Liver (tissue), 9 donors: ENCODE data around the gene ECHDC3. TPM values are rescaled to one million over a fixed set of nuclear protein-coding genes. Genes with fewer than 3 reads are reported as not detected.

Experiments
- DNase-seq: peaks from one replicate; pipeline ENCODE4 v3.0.0-alpha.2; 2017; ENCODE audit warnings: low spot score
- H3K27ac ChIP-seq, 2 donors: one replicate each; pipeline ENCODE4 v1.7.0; 2013; ENCODE audit warnings: inconsistent platforms in 2 of 2, low read length in 2 of 2, control low read depth in 1 of 2, low read depth in 1 of 2, mild to moderate bottlenecking in 1 of 2
- H3K27me3 ChIP-seq, 4 donors: one replicate each; pipeline versions ENCODE4 v1.6.1 to v1.7.0; 2013; ENCODE audit warnings: low read length in 3 of 4, inconsistent platforms in 1 of 4, mild to moderate bottlenecking in 1 of 4, moderate library complexity in 1 of 4; ENCODE audit not compliant: control insufficient read depth in 4 of 4, insufficient read depth in 4 of 4
- H3K36me3 ChIP-seq, 4 donors: one replicate each; pipeline versions ENCODE4 v1.6.1 to v1.7.0; 2013; ENCODE audit warnings: low read length in 3 of 4, mild to moderate bottlenecking in 3 of 4, low read depth in 1 of 4, moderate library complexity in 1 of 4; ENCODE audit not compliant: control insufficient read depth in 4 of 4, insufficient read depth in 3 of 4
- H3K4me1 ChIP-seq, 4 donors: one replicate each; pipeline versions ENCODE4 v1.6.1 to v1.7.0; 2013; ENCODE audit warnings: low read length in 3 of 4, mild to moderate bottlenecking in 3 of 4, moderate library complexity in 1 of 4; ENCODE audit not compliant: control insufficient read depth in 4 of 4, insufficient read depth in 4 of 4
- H3K4me3 ChIP-seq, 3 donors: one replicate each; pipeline versions ENCODE4 v1.6.1 to v1.7.0; 2013; ENCODE audit warnings: low read length in 3 of 3, control low read depth in 1 of 3, low read depth in 1 of 3, mild to moderate bottlenecking in 1 of 3
- H3K9ac ChIP-seq, 2 donors: one replicate each; pipeline ENCODE4 v1.7.0; 2013; ENCODE audit warnings: low read length in 2 of 2, mild to moderate bottlenecking in 2 of 2, moderate library complexity in 2 of 2, control low read depth in 1 of 2, low read depth in 1 of 2
- H3K9me3 ChIP-seq, 4 donors: one replicate each; pipeline versions ENCODE4 v1.6.1 to v1.7.0; 2013; ENCODE audit warnings: low read length in 3 of 4; ENCODE audit not compliant: control insufficient read depth in 4 of 4
- ATF3 ChIP-seq: IDR thresholded peaks from 2 replicates; pipeline ENCODE4 v1.6.1; 2016; ENCODE audit warnings: antibody characterized with exemption
- CTCF ChIP-seq: fragments of 150-350 bp; IDR thresholded peaks from 2 replicates; pipeline ENCODE4 v1.5.1; 2017; ENCODE audit warnings: improper control_type of control experiment, low read depth, low read length; ENCODE audit not compliant: missing input control
- FOXA1 ChIP-seq: IDR thresholded peaks from 2 replicates; pipeline ENCODE4 v1.6.1; 2016; ENCODE audit warnings: antibody characterized with exemption
- FOXA2 ChIP-seq: IDR thresholded peaks from 2 replicates; pipeline ENCODE4 v1.6.1; 2016; ENCODE audit warnings: antibody characterized with exemption
- GABPA ChIP-seq, 2 donors: IDR thresholded peaks in 1 of 2; conservative IDR thresholded peaks in 1 of 2; 2 replicates each; pipeline ENCODE4 v1.6.1; 2016; ENCODE audit warnings: antibody characterized with exemption in 2 of 2, mild to moderate bottlenecking in 1 of 2, moderate library complexity in 1 of 2
- HNF4A ChIP-seq, 2 donors: conservative IDR thresholded peaks; 2 replicates each; pipeline ENCODE4 v1.6.1; 2016; ENCODE audit warnings: antibody characterized with exemption in 2 of 2, mild to moderate bottlenecking in 2 of 2
- HNF4G ChIP-seq: IDR thresholded peaks from 2 replicates; pipeline ENCODE4 v1.6.1; 2016; ENCODE audit warnings: antibody characterized with exemption
- JUND ChIP-seq, 2 donors: IDR thresholded peaks; 2 replicates each; pipeline ENCODE4 v1.6.1; 2016; ENCODE audit warnings: antibody characterized with exemption in 2 of 2
- MAX ChIP-seq: IDR thresholded peaks from 2 replicates; pipeline ENCODE4 v1.6.1; 2016; ENCODE audit warnings: antibody characterized with exemption
- NR2F2 ChIP-seq: IDR thresholded peaks from 2 replicates; pipeline ENCODE4 v1.6.1; 2016; ENCODE audit warnings: antibody characterized with exemption
- RAD21 ChIP-seq, 2 donors: IDR thresholded peaks; 2 replicates each; pipeline ENCODE4 v1.6.1; 2016; ENCODE audit warnings: antibody characterized with exemption in 2 of 2, mild to moderate bottlenecking in 2 of 2
- REST ChIP-seq: IDR thresholded peaks from 2 replicates; pipeline ENCODE4 v1.6.1; 2016; ENCODE audit warnings: antibody characterized with exemption, mild to moderate bottlenecking
- RXRA ChIP-seq, 2 donors: IDR thresholded peaks; 2 replicates each; pipeline ENCODE4 v1.6.1; 2017 to 2018; ENCODE audit warnings: antibody characterized with exemption in 2 of 2, mild to moderate bottlenecking in 1 of 2
- SP1 ChIP-seq: IDR thresholded peaks from 2 replicates; pipeline ENCODE4 v1.6.1; 2018; ENCODE audit warnings: antibody characterized with exemption, mild to moderate bottlenecking
- TAF1 ChIP-seq: conservative IDR thresholded peaks from 2 replicates; pipeline ENCODE4 v1.6.1; 2016; ENCODE audit warnings: antibody characterized with exemption, mild to moderate bottlenecking
- YY1 ChIP-seq: IDR thresholded peaks from 2 replicates; pipeline ENCODE4 v1.6.1; 2016; ENCODE audit warnings: antibody characterized with exemption, mild to moderate bottlenecking
- ZBTB33 ChIP-seq: IDR thresholded peaks from 2 replicates; pipeline ENCODE4 v1.6.1; 2016; ENCODE audit warnings: antibody characterized with exemption
- WGBS: extraction: QIAGEN DNeasy Blood & Tissue Kit; methylation state at CpG from one replicate; pipeline ENCODE4 v1.1.7; 2013; 5-methylcytosine and 5-hydroxymethylcytosine counted together
- polyA plus RNA-seq, 2 donors: library from polyadenylated mRNA; stranded (reverse) in 1 of 2; unstranded in 1 of 2; fragments of 200-250 nt in 1 of 2; fragments of >200 nt in 1 of 2; fragmentation: Nextera tagmentation in 1 of 2; extraction: Ambion mirVana in 1 of 2; gene quantifications; one replicate each; pipeline versions ENCODE4 v1.2.1 to v1.2.3, GENCODE V29; 2013 to 2015
- total RNA-seq, 2 donors: library from RNA; depleted of rRNA; stranded (reverse); fragments of >200 nt; gene quantifications; one replicate each; pipeline ENCODE4 v1.2.3, GENCODE V29; 2014
- donor health status: healthy.
- donor health status: healthy.
- donor health status: healthy.
- donor health status: healthy.
- donor health status: healthy.

ECHDC3 gene
- total and polyA plus RNA-seq, 4 donors, result 6.1 to 144 (median 97.3) TPM

GRCh38 chr10:11720260-11720741 lies 21.9 kb upstream of the ECHDC3 start:
- 90% methylated on average over 11 of the region's 11 CpGs for WGBS
- no peak for TF ChIP-seq REST
- TF ChIP-seq HNF4G, result no peak
- TF ChIP-seq YY1, result no peak
- TF ChIP-seq RXRA (IDR thresholded peaks at IDR 0.05), result no peak
- no peak for TF ChIP-seq GABPA (IDR thresholded peaks at IDR 0.05 in 1 of 2, conservative IDR thresholded peaks at IDR 0.05 in 1 of 2)
- no peak for TF ChIP-seq ATF3
- no peak for TF ChIP-seq FOXA1
- no peak for TF ChIP-seq ZBTB33
- TF ChIP-seq TAF1, result no peak
- no peak for TF ChIP-seq MAX
- no peak overlapping the region for H3K27ac ChIP-seq

GRCh38 chr10:11721806-11722205 lies 20.4 kb upstream of the ECHDC3 start:
- Histone ChIP-seq H3K4me1 (peaks cover 3 to 10% (median 8%) of the 10 kb centered on the region in 4 donors), H3K27me3 (no peaks in the 10 kb centered on the region), H3K4me3 (no peak overlapping the region), H3K9me3 (no peaks in the 10 kb centered on the region), H3K36me3 (no peaks in the 10 kb centered on the region), H3K9ac (no peak overlapping the region), H3K27ac (no peak overlapping the region)
- 73% methylated on average over 3 of the region's 3 CpGs for WGBS
- DNase-seq, result no peak
- no peak for TF ChIP-seq FOXA1
- no peak for TF ChIP-seq CTCF
- TF ChIP-seq REST, result no peak
- no peak for TF ChIP-seq FOXA2
- TF ChIP-seq ZBTB33, result no peak
- TF ChIP-seq TAF1, result no peak
- TF ChIP-seq MAX, result no peak
- TF ChIP-seq RXRA (IDR thresholded peaks at IDR 0.05), result peak; percentile 57 to 59
- no peak for TF ChIP-seq YY1
- TF ChIP-seq HNF4G, result no peak
- TF ChIP-seq NR2F2, result no peak
- TF ChIP-seq RAD21 (IDR thresholded peaks at IDR 0.05), result peak; percentile 49 to 71
- peak; percentile 46 to 50 for TF ChIP-seq HNF4A (conservative IDR thresholded peaks at IDR 0.05)
- no peak for TF ChIP-seq GABPA (IDR thresholded peaks at IDR 0.05 in 1 of 2, conservative IDR thresholded peaks at IDR 0.05 in 1 of 2)
- TF ChIP-seq SP1, result peak; percentile 13
- no peak for TF ChIP-seq JUND (IDR thresholded peaks at IDR 0.05)
- peak; percentile 39 for TF ChIP-seq ATF3

More at GRCh38 chr10:11720260-11720741, 21.9 kb upstream of the ECHDC3 start:
- no peaks in the 10 kb centered on the region for H3K36me3 ChIP-seq
- no peak overlapping the region for H3K9ac ChIP-seq
- no peaks in the 10 kb centered on the region for H3K27me3 ChIP-seq
- H3K4me1 ChIP-seq, result peaks cover 10 to 25% (median 19%) of the 10 kb centered on the region in 4 donors
- H3K9me3 ChIP-seq, result no peaks in the 10 kb centered on the region
- DNase-seq, result no peak
- no peak overlapping the region for H3K4me3 ChIP-seq
